GM13977 (cell line): ENCODE measurements around the gene VAMP8.
"Not testable (repeated sequence)": the region's sequence is repeated elsewhere in the genome, so short reads cannot be mapped to it uniquely, and the experiment has no call there.

ENCODE experiments used
- DNase-seq: peaks from one replicate; pipeline ENCODE4 v3.0.0; 2012; ENCODE audit warnings: low spot score
- CTCF ChIP-seq: IDR thresholded peaks from 2 replicates; pipeline ENCODE4 v1.5.1; 2012; ENCODE audit warnings: mild to moderate bottlenecking, control low read depth; ENCODE audit not compliant: insufficient read depth; ENCODE audit errors: extremely low read depth, missing control alignments
- in situ Hi-C: fragments of 300-500 bp; cut with MboI; formaldehyde crosslinking; loops from one replicate; pipeline ENCODE4 v1.12.0; 2022; ENCODE audit warnings: low sequenced_read_pairs, low pct_unique_long_range_greater_than_20kb, mixed read lengths, inconsistent platforms; ENCODE audit not compliant: unreplicated experiment

VAMP8 gene

GRCh38 chr2:85613717-85614515 lies 36.5 kb downstream of the VAMP8 start:
- no peak for TF ChIP-seq CTCF
- no peak for DNase-seq
- in situ Hi-C loops: no loop called here

GRCh38 chr2:85614757-85615156 lies 37.4 kb downstream of the VAMP8 start:
- DNase-seq, in situ Hi-C loops: not testable (repeated sequence)

GRCh38 chr2:85615413-85615728 lies 38.0 kb downstream of the VAMP8 start:
- no peak for DNase-seq
- in situ Hi-C loops: no loop called here
- no peak for TF ChIP-seq CTCF

GRCh38 chr2:85617723-85618122 lies 40.3 kb downstream of the VAMP8 start:
- in situ Hi-C loops, DNase-seq: not testable (repeated sequence)

GRCh38 chr2:85619617-85620016 lies 42.2 kb downstream of the VAMP8 start:
- in situ Hi-C loops: no loop called here
- no peak for DNase-seq
- TF ChIP-seq CTCF: no peak

- in situ Hi-C loops: no loop called here
- no peak for DNase-seq
- no peak for TF ChIP-seq CTCF
These were observed 44.0 kb downstream of the VAMP8 start for GRCh38 chr2:85621338-85621737.

- in situ Hi-C loops: no loop called here
- no peak for DNase-seq
- TF ChIP-seq CTCF: no peak
These were observed 46.6 kb downstream of the VAMP8 start for GRCh38 chr2:85623991-85624390.

- in situ Hi-C loops: no loop called here
- peak; percentile 52 for DNase-seq
- TF ChIP-seq CTCF: no peak
These were observed 51.3 kb downstream of the VAMP8 start for GRCh38 chr2:85628658-85629057.
